HEK293T (cell line): Measurements from ENCODE around the gene RFC2.

Experiments
- CTCF ChIA-PET: fragments of 350-600 bp; formaldehyde crosslinking; extraction: SDS; loops from one replicate; lab custom pipeline; 2021; ENCODE audit warnings: antibody characterized with exemption, inconsistent platforms; lab: Yijun Ruan, JAX
- POLR2A ChIA-PET: fragments of 350-600 bp; formaldehyde crosslinking; extraction: SDS; loops from one replicate; lab custom pipeline; 2020; ENCODE audit warnings: antibody characterized with exemption, inconsistent platforms; lab: Yijun Ruan, JAX
- DNase-seq: peaks from one replicate; pipeline ENCODE4 v3.0.0; 2012; ENCODE audit warnings: mixed read lengths; ENCODE audit errors: extremely low spot score
- ARNT ChIP-seq: fragments of 450-650 bp; IDR thresholded peaks from 2 replicates; pipeline ENCODE4 v1.6.1; 2017; ENCODE audit warnings: mild to moderate bottlenecking
- BHLHE40 ChIP-seq: fragments of 450-650 bp; IDR thresholded peaks from 2 replicates; pipeline ENCODE4 v1.6.1; 2016; ENCODE audit warnings: mild to moderate bottlenecking, moderate library complexity, borderline replicate concordance
- CTBP1 ChIP-seq: fragments of 450-650 bp; IDR thresholded peaks from 2 replicates; pipeline ENCODE4 v1.6.1; 2016; ENCODE audit warnings: borderline replicate concordance
- ELF4 ChIP-seq: fragments of 450-650 bp; IDR thresholded peaks from 2 replicates; pipeline ENCODE4 v1.6.1; 2017; ENCODE audit warnings: antibody characterized with exemption
- FOXA1 ChIP-seq: fragments of 450-650 bp; IDR thresholded peaks from 2 replicates; pipeline ENCODE4 v1.6.1; 2016; ENCODE audit warnings: mild to moderate bottlenecking
- FOXK2 ChIP-seq: fragments of 450-650 bp; IDR thresholded peaks from 2 replicates; pipeline ENCODE4 v1.6.1; 2016; ENCODE audit warnings: mild to moderate bottlenecking
- FOXM1 ChIP-seq: fragments of 450-650 bp; IDR thresholded peaks from 2 replicates; pipeline ENCODE4 v1.6.1; 2017; ENCODE audit warnings: mild to moderate bottlenecking, borderline replicate concordance
- HDGF ChIP-seq: fragments of 450-650 bp; IDR thresholded peaks from 2 replicates; pipeline ENCODE4 v1.6.1; 2017; ENCODE audit warnings: antibody characterized with exemption, borderline replicate concordance
- L3MBTL2 ChIP-seq: fragments of 450-650 bp; conservative IDR thresholded peaks from 2 replicates; pipeline ENCODE4 v1.6.1; 2016; ENCODE audit warnings: mild to moderate bottlenecking
- LEF1 ChIP-seq: fragments of 450-650 bp; IDR thresholded peaks from 2 replicates; pipeline ENCODE4 v1.6.1; 2017; ENCODE audit warnings: mild to moderate bottlenecking, borderline replicate concordance
- NFRKB ChIP-seq: fragments of 450-650 bp; IDR thresholded peaks from 2 replicates; pipeline ENCODE4 v1.6.1; 2016; ENCODE audit warnings: mild to moderate bottlenecking, moderate library complexity
- SP1 ChIP-seq: fragments of 450-650 bp; IDR thresholded peaks from 2 replicates; pipeline ENCODE4 v1.6.1; 2017
- SUZ12 ChIP-seq: fragments of 450-650 bp; IDR thresholded peaks from 2 replicates; pipeline ENCODE4 v1.6.1; 2016; ENCODE audit warnings: mild to moderate bottlenecking
- TARDBP ChIP-seq: fragments of 450-650 bp; IDR thresholded peaks from 2 replicates; pipeline ENCODE4 v1.6.1; 2016
- ZNF384 ChIP-seq: fragments of 450-650 bp; IDR thresholded peaks from 2 replicates; pipeline ENCODE4 v1.6.1; 2016
- TF ChIP-seq, protein P1 (sequence below): fragments of 450-650 bp; IDR thresholded peaks from 2 replicates; pipeline ENCODE4 v1.6.1; 2016

The RFC2 gene

GRCh38 chr7:74293577-74293908 is 39.3 kb upstream of the RFC2 start:
- no peak for DNase-seq
- CTCF ChIA-PET, result no interaction called here
- POLR2A ChIA-PET, result no interaction called here
- TF ChIP-seq L3MBTL2, result no peak
- no peak for TF ChIP-seq TARDBP
- no peak for TF ChIP-seq CTBP1
- no peak for TF ChIP-seq FOXM1
- TF ChIP-seq HDGF, result no peak

DNA sequence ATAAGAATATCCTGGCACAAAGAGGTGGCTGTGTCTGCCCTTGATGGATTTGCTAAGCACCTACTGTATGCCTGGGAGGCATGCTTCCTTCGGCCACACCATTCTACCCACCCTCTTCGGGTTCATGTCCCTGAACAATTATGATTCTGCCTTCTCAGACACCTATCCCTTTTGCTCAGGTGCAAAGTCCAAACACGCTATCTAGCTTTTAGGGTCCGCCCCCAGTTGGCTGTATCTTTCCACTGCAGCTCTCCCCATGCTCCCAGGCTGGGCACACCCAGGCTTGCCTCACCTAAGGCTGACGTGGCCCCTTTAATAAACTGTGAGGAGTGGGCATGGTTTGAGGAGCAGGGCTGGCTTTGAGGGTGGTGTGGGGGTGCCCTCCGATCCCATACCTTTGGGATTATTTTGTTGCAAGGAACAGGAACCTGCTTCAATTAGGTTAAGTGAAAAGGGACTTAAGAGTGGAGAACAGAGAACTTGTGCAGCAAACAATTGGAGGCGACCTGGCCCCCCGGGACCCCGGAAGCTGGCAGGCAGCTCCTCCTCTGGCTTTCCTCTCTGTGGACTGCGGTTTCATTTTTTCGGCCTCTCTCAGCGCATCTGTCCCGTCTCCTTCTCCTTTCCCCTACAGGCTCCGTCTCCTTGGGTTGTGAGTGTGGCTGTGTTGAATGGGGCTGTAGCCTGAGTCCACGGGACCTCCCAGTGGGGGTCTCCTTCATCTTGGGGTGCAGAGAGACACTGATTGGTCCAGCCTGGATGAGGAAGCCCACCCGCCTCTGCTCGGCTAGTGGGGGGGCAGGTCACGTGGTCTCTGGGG is 38.8 kb upstream of the RFC2 start:
- TF ChIP-seq FOXM1, result no peak
- TF ChIP-seq, protein P1, sequence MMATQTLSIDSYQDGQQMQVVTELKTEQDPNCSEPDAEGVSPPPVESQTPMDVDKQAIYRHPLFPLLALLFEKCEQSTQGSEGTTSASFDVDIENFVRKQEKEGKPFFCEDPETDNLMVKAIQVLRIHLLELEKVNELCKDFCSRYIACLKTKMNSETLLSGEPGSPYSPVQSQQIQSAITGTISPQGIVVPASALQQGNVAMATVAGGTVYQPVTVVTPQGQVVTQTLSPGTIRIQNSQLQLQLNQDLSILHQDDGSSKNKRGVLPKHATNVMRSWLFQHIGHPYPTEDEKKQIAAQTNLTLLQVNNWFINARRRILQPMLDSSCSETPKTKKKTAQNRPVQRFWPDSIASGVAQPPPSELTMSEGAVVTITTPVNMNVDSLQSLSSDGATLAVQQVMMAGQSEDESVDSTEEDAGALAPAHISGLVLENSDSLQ, result no peak
- TF ChIP-seq SUZ12, result no peak
- TF ChIP-seq L3MBTL2, result no peak
- no peak for TF ChIP-seq LEF1
- TF ChIP-seq ZNF384, result no peak
- no peak for TF ChIP-seq TARDBP
- DNase-seq, result no peak
- ChIA-PET POLR2A (no interaction called here), CTCF (interaction anchor here (0.7 kb wide), 1 partner anchor 109 kb away, joined by 7 read pairs; no protein-coding TSS in a partner anchor)

GRCh38 chr7:74291535-74291934 is 37.3 kb upstream of the RFC2 start:
- no peak for TF ChIP-seq HDGF
- no peak for TF ChIP-seq SP1
- no peak for TF ChIP-seq FOXM1
- TF ChIP-seq ARNT, result no peak
- TF ChIP-seq BHLHE40, result no peak
- TF ChIP-seq FOXA1, result no peak
- TF ChIP-seq ZNF384, result no peak
- no peak for TF ChIP-seq SUZ12
- TF ChIP-seq FOXK2, result no peak
- no peak for TF ChIP-seq LEF1
- no peak for TF ChIP-seq NFRKB
- no peak for TF ChIP-seq L3MBTL2
- TF ChIP-seq TARDBP, result no peak
- TF ChIP-seq, protein P1, result no peak
- no peak for TF ChIP-seq ELF4
- TF ChIP-seq CTBP1, result no peak
- ChIA-PET CTCF (no interaction called here), POLR2A (interaction anchor here (1.5 kb wide), 1 partner anchor 28 kb away, joined by 3 read pairs; no protein-coding TSS in a partner anchor)
- DNase-seq, result no peak

- POLR2A ChIA-PET, result interaction anchor here (1.5 kb wide), 1 partner anchor 27 kb away, joined by 3 read pairs; no protein-coding TSS in a partner anchor
- no peak for TF ChIP-seq ARNT
- TF ChIP-seq L3MBTL2, result no peak
- CTCF ChIA-PET, result no interaction called here
- no peak for DNase-seq
Observed at GRCh38 chr7:74290981-74291441, 36.8 kb upstream of the RFC2 start.

DNA sequence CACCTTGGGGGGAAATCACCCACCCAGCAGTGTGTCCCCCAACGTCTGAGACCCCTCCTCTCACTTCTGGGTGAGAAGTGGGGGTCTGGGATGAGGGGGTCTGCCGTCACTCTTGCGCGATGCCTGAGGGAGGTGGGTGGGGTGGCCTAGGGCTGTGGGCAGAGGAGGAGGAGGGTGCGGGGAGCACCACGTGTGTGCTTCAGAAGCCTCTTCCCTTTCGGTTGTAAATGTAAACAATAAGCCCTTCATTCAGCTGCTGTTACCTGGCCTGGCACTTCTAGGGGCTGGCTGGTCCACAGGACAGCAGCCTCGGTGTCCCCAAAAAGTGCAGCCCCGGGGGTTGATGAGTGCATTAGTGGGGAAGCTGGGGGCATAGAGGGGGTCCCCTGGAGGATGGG is 36.4 kb upstream of the RFC2 start:
- ChIA-PET CTCF (no interaction called here), POLR2A (no interaction called here)
- no peak for TF ChIP-seq ELF4
- no peak for TF ChIP-seq L3MBTL2
- TF ChIP-seq FOXA1, result no peak
- TF ChIP-seq, protein P1, result no peak
- TF ChIP-seq CTBP1, result no peak
- no peak for TF ChIP-seq ZNF384
- no peak for TF ChIP-seq ARNT
- TF ChIP-seq HDGF, result no peak
- no peak for TF ChIP-seq TARDBP
- no peak for TF ChIP-seq LEF1
- no peak for TF ChIP-seq SUZ12
- TF ChIP-seq FOXK2, result no peak
- TF ChIP-seq SP1, result no peak
- TF ChIP-seq FOXM1, result no peak
- no peak for TF ChIP-seq NFRKB
- TF ChIP-seq BHLHE40, result no peak
- DNase-seq, result no peak

DNA sequence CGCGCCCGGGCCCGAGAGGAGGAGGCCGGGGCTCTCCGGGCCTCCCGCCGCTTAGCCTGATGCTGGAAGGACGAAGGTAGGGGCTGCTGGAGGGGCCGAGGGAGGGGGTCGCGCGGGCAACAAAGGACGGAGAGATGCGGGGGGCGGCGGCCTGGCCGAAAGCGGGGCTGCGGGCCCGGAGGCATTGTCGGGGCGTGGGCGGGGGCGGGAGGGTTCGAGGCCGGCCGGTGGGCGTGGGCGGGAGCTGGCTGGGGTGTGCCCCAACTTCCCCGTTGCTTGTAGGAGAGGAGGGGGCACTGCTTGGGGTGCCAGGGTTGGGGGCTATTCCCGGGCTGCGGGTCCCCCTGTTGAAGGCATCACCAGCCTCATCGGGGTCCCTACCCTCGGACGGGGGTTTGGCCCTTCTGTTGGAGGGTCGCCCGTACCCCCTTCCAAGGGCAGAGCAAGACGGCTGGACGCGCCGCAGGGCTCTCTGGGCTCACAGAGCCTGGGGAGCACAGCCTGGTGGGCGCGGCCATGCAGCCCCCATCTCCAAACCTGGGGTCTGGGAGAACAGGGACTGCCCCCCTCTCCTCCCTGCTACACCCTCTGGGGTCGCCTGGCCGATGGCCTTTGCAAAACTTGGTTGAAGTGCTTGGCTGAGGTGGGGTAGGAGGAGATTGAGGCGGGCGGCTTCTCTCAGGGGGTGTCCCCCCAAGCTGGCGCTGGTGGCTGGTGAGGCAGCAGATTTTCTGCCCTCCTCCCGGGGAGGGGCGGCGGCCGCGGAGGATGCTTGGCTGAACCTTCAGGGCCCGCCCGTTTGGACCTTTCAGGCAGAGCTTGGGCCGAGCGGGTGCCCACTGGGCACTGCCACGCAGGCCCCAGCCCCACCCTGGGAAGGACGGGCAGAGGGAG is 35.7 kb upstream of the RFC2 start:
- no peak for DNase-seq
- ChIA-PET POLR2A (no interaction called here), CTCF (interaction anchor here (1.4 kb wide), 1 partner anchor 112 kb away, joined by 3 read pairs; no protein-coding TSS in a partner anchor)
- no peak for TF ChIP-seq FOXM1
- no peak for TF ChIP-seq TARDBP
- TF ChIP-seq ELF4, result no peak
- TF ChIP-seq ARNT, result no peak
- no peak for TF ChIP-seq ZNF384
- TF ChIP-seq LEF1, result no peak
- no peak for TF ChIP-seq CTBP1
- TF ChIP-seq, protein P1, result no peak
- TF ChIP-seq FOXA1, result no peak
- TF ChIP-seq BHLHE40, result no peak
- no peak for TF ChIP-seq HDGF
- TF ChIP-seq FOXK2, result no peak
- no peak for TF ChIP-seq SUZ12
- TF ChIP-seq L3MBTL2, result no peak
- TF ChIP-seq NFRKB, result no peak
- TF ChIP-seq SP1, result no peak
